SHP77 treated with DMSO at 0.1 percent for 48 hours (cell line): Measurements from ENCODE around the gene MAVS.
"Not testable (repeated sequence)": the region's sequence is repeated elsewhere in the genome, so short reads cannot be mapped to it uniquely, and the experiment has no call there.

Experiments used
- DNase-seq: peaks from one replicate; lab custom pipeline; 2025; lab: John Stamatoyannopoulos, UW

Gene MAVS

GRCh38 chr20:3888622-3889488 is 42.2 kb downstream of the MAVS start, which contains the start of gene PANK2:
TSS of gene PANK2 (plus strand) at chr20:3889387.
- peak; percentile 91 for DNase-seq

GRCh38 chr20:3889489-3890397 is 43.1 kb downstream of the MAVS start:
- DNase-seq = no peak

GRCh38 chr20:3890398-3890751 is 43.7 kb downstream of the MAVS start:
- DNase-seq = no peak

GRCh38 chr20:3890999-3891929 is 44.6 kb downstream of the MAVS start:
- DNase-seq = no peak

GRCh38 chr20:3894796-3895195 is 48.2 kb downstream of the MAVS start:
- DNase-seq = no peak

- no peak for DNase-seq
Observed at GRCh38 chr20:3896302-3896701, 49.7 kb downstream of the MAVS start.

GRCh38 chr20:3896853-3897583 is 50.4 kb downstream of the MAVS start:
- no peak for DNase-seq

- not testable (repeated sequence) for DNase-seq
Observed at GRCh38 chr20:3898181-3898580, 51.5 kb downstream of the MAVS start.

- no peak for DNase-seq
Observed at GRCh38 chr20:3898639-3899038, 52.0 kb downstream of the MAVS start.

GRCh38 chr20:3900187-3900604 is 53.6 kb downstream of the MAVS start:
- DNase-seq = no peak

- no peak for DNase-seq
Observed at GRCh38 chr20:3901028-3901705, 54.5 kb downstream of the MAVS start.

GRCh38 chr20:3901706-3902440 is 55.2 kb downstream of the MAVS start:
- no peak for DNase-seq

- no peak for DNase-seq
Observed at GRCh38 chr20:3902446-3902845, 55.8 kb downstream of the MAVS start.

- no peak for DNase-seq
Observed at GRCh38 chr20:3904224-3904623, 57.6 kb downstream of the MAVS start.

GRCh38 chr20:3904857-3905256 is 58.2 kb downstream of the MAVS start:
- no peak for DNase-seq

- not testable (repeated sequence) for DNase-seq
Observed at GRCh38 chr20:3906744-3907721, 60.4 kb downstream of the MAVS start.

- no peak for DNase-seq
Observed at GRCh38 chr20:3908667-3909066, 62.0 kb downstream of the MAVS start.

GRCh38 chr20:3909952-3910366 is 63.3 kb downstream of the MAVS start:
- no peak for DNase-seq

- no peak for DNase-seq
Observed at GRCh38 chr20:3910853-3911252, 64.2 kb downstream of the MAVS start.
